PFSK-1 (cell line): ENCODE data around the gene SEC14L2.

Source experiments
- FOXP2 ChIP-seq: optimal IDR thresholded peaks from 2 replicates; pipeline ENCODE3; 2011; ENCODE audit warnings: borderline replicate concordance, control low read depth, inconsistent platforms; ENCODE audit not compliant: insufficient read depth; ENCODE audit errors: extremely low read length, extremely low read depth
- POLR2AphosphoS5 ChIP-seq: IDR thresholded peaks from 2 replicates; pipeline ENCODE4 v1.6.1; 2012; ENCODE audit warnings: low read depth, mild to moderate bottlenecking, control low read depth, low read length, moderate library complexity
- REST ChIP-seq, 2 experiments: IDR thresholded peaks; 2 replicates each; pipeline versions ENCODE4 v1.6.1 to v1.8.0; 2011 to 2012; ENCODE audit warnings: low read depth in 2 of 2, low read length in 2 of 2, control low read depth in 1 of 2, inconsistent platforms in 1 of 2, mild to moderate bottlenecking in 1 of 2, moderate library complexity in 1 of 2; ENCODE audit not compliant: insufficient read depth in 1 of 2
- SIN3A ChIP-seq: IDR thresholded peaks from 2 replicates; pipeline ENCODE4 v1.6.1; 2012; ENCODE audit warnings: mild to moderate bottlenecking, low read length, moderate library complexity, borderline replicate concordance; ENCODE audit not compliant: insufficient read depth
- TAF1 ChIP-seq: IDR thresholded peaks from 2 replicates; pipeline ENCODE4 v1.6.1; 2012; ENCODE audit warnings: low read length, control low read depth, borderline replicate concordance; ENCODE audit not compliant: insufficient read depth

SEC14L2 gene

GRCh38 chr22:30393885-30394284 lies 2.9 kb upstream of the SEC14L2 start:
- no peak for TF ChIP-seq REST (IDR thresholded peaks at IDR 0.05; ENCODE audit: insufficient read depth in 1 of 2, low read depth in 2 of 2, low read length in 2 of 2)
- no peak for TF ChIP-seq TAF1
- no peak for TF ChIP-seq POLR2AphosphoS5
- no peak for TF ChIP-seq SIN3A
- no peak for TF ChIP-seq FOXP2

GRCh38 chr22:30397656-30398635 lies 1.1 kb downstream of the SEC14L2 start:
- TF ChIP-seq REST (IDR thresholded peaks at IDR 0.05; ENCODE audit: insufficient read depth in 1 of 2, low read depth in 2 of 2, low read length in 2 of 2) = no peak
- TF ChIP-seq POLR2AphosphoS5 = no peak
- no peak for TF ChIP-seq TAF1
- TF ChIP-seq SIN3A = no peak

GRCh38 chr22:30398685-30399680 lies 2.2 kb downstream of the SEC14L2 start:
- TF ChIP-seq TAF1 = no peak
- TF ChIP-seq POLR2AphosphoS5 = no peak
- TF ChIP-seq REST (IDR thresholded peaks at IDR 0.05; ENCODE audit: insufficient read depth in 1 of 2, low read depth in 2 of 2, low read length in 2 of 2) = no peak
- no peak for TF ChIP-seq SIN3A
- no peak for TF ChIP-seq FOXP2

GRCh38 chr22:30399718-30400117 lies 2.9 kb downstream of the SEC14L2 start:
- no peak for TF ChIP-seq SIN3A
- no peak for TF ChIP-seq FOXP2
- TF ChIP-seq REST (IDR thresholded peaks at IDR 0.05; ENCODE audit: insufficient read depth in 1 of 2, low read depth in 2 of 2, low read length in 2 of 2) = no peak
- TF ChIP-seq POLR2AphosphoS5 = no peak
- no peak for TF ChIP-seq TAF1
